Urinary bladder (tissue), 4 donors: ENCODE data around the gene PTGES2. TPM values are rescaled to one million over a fixed set of nuclear protein-coding genes. Genes with fewer than 3 reads are reported as not detected.

Experiments used
- DNase-seq: peaks from one replicate; pipeline ENCODE4 v3.0.0-alpha.2; 2015; ENCODE audit errors: extremely low spot score
- H3K27ac ChIP-seq: one replicate; pipeline ENCODE4 v1.5.1; 2013; ENCODE audit warnings: low read depth, mild to moderate bottlenecking, moderate library complexity
- H3K36me3 ChIP-seq: one replicate; pipeline ENCODE4 v1.6.1; 2013; ENCODE audit warnings: mild to moderate bottlenecking, moderate library complexity; ENCODE audit not compliant: insufficient read depth
- H3K4me1 ChIP-seq: one replicate; pipeline ENCODE4 v1.6.1; 2013; ENCODE audit warnings: mild to moderate bottlenecking, moderate library complexity; ENCODE audit not compliant: insufficient read depth
- H3K4me3 ChIP-seq: one replicate; pipeline ENCODE4 v1.5.1; 2013; ENCODE audit warnings: low read depth, low read length
- WGBS: extraction: QIAGEN DNeasy Blood & Tissue Kit; methylation state at CpG from one replicate; pipeline ENCODE4 v1.1.7; 2013; 5-methylcytosine and 5-hydroxymethylcytosine counted together
- polyA plus RNA-seq: library from polyadenylated mRNA; stranded (reverse); fragments of 200-250 nt; gene quantifications from one replicate; pipeline ENCODE4 v1.2.3, GENCODE V29; 2013
- total RNA-seq: library from RNA; depleted of rRNA; stranded (reverse); fragments of >200 nt; gene quantifications from one replicate; pipeline ENCODE4 v1.2.3, GENCODE V29; 2014
- donor health status: healthy with polysubstance abuse.
- donor health status: healthy.

The PTGES2 gene
- total and polyA plus RNA-seq, 2 donors: 21.1 to 59.6 TPM

DNA sequence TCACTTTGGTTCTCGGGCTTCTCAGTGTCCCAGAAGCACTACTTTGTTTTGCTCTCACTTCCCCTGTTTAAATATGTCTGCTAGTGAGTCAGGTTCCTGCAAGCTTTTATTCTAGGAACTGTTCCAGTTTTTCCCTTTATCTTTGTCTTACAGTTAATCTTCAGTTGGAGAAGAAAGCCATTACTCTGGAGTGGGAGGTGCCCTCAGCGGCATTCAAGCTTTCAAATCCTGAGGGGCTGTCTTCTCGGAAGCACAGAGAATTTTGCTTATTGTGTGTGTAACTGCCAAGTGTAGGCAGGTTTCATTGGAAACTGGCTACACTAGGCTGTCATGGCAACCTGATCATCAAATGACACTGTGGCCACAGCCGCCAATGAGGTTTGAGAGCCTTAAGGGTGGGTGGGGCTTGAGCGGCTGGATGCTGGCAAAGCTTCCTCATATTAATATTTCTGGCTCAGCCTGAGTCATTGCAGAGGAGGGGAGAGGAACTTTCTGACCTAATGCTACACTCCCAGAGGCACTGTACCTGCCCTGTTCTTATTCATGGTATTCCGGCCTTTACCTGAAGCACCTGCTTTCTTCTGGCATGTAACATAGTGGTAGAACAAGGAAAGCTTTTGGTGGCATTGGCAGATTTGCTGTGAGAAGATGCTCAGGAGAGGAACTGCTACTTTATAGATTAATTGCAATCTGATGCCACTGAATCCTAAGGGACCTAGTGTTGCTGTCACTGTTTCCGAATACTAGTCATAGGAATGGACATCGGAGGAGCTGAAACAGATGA, 33.2 kb downstream of the PTGES2 start:
- Histone ChIP-seq H3K36me3 (no peaks in the 10 kb centered on the region), H3K4me1 (peaks cover 3% of the 10 kb centered on the region), H3K27ac (peak overlapping the region; percentile 75), H3K4me3 (no peak overlapping the region)
- WGBS: 12% methylated on average over 8 of the region's 8 CpGs
- peak; percentile 98 for DNase-seq

DNA sequence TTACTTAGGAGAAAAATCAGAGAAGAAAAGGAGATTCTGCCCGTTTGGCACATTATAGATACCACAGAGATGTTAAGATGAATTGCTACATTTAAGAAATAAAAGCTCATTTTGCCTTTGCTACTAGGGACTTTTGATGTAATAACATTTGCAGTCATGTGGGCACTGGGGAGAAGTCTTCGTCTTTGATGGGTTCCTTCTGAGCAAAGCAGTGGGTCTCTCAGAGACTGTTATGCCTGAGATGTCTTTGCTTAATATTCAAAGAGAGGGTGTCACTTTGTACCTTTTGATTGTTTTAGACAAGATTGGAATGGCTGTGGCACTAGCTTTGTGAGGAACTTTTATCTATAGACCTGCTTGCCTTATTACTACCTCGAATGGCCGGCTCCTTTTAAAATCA, 34.5 kb downstream of the PTGES2 start:
- WGBS: 47% methylated on average over 4 of the region's 4 CpGs
- Histone ChIP-seq H3K4me1 (peaks cover 3% of the 10 kb centered on the region), H3K4me3 (no peak overlapping the region), H3K27ac (peak overlapping the region; percentile 66), H3K36me3 (no peaks in the 10 kb centered on the region)
- no peak for DNase-seq

DNA sequence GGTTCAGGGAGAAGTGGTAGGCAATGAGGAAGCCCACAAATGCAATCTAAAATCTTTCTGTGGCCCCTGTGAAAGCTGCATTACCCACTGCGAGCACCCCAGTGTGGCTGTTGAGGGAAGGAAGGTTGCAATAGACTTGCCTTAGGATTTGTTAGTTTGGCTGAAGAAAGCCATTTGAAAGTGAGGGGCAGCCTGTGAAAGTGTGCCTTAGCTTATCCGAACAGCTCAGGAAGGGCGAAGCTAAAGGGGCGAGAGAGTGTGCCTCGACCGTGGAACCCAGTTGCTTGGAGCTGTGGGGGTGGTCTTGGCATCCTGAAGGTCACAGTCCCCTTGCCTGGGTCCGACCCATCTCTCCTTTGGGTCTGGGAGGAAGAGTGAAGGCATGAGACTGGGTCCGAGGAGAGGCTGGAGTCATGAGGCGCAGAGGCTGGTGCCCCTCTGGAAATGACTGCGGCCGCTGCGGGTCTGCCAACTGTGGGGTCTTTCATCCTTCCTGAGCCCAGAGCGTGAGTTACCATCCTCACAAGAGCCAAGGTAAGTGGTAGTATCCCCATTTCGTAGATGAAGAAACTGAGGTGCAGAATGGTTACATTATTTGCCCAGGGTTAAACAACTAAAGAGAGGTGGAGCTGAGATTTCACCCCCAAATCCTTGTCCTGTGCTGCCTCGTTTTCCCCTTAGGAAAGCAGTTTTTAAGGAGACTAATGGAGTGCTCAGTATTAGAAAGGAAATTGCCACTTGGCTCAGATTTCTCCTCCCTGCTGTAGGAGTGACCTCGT, 35.1 kb downstream of the PTGES2 start:
- H3K4me1 ChIP-seq: no peaks in the 10 kb centered on the region
- WGBS: 85% methylated on average over 16 of the region's 16 CpGs
- H3K27ac ChIP-seq: no peak overlapping the region
- no peaks in the 10 kb centered on the region for H3K36me3 ChIP-seq
- H3K4me3 ChIP-seq: no peak overlapping the region
- no peak for DNase-seq

DNA sequence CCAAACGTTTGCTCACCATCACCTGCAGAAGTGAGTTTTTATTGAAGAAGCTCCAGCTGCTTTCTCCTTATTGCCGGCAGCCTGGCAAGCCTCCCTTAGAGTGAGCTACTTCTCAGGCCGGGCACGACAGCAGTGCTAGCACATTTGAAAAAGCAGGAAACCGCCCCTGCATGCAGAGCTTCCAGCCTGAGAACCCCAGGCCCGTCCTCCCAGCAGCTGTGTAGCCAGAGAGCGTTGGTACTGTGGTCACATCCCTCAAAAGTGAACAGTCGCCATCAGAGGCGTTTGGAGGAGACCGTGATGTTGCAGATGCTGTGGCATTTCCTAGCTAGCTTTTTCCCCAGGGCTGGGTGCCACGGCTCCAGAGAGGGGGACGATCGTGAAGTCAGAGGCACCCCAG, 36.0 kb downstream of the PTGES2 start:
- 33% methylated on average over 13 of the region's 13 CpGs for WGBS
- no peaks in the 10 kb centered on the region for H3K4me1 ChIP-seq

DNA sequence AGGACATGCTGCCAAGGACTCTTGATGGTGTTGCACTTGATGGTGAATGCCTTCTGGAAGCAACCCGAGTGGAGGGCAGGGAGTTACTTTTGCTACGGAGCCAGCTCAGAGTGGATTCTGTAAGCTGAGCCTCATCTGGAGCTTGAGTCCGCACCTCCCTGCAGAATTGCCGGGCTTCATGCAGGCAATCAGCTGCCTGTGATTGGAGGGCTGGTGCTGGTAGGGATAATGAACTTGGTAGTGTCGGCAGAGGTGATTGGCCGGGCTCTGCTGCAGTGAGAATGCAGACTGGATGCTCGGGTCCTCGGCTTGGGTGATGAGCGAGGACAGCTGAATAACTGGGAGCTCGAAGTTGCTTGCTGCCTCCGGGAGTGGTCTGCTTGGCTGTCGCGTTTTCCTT, 36.4 kb downstream of the PTGES2 start:
- no peak for DNase-seq
- H3K36me3 ChIP-seq: no peaks in the 10 kb centered on the region
- H3K4me3 ChIP-seq: no peak overlapping the region
- 23% methylated on average over 13 of the region's 13 CpGs for WGBS
- H3K27ac ChIP-seq: no peak overlapping the region
- no peaks in the 10 kb centered on the region for H3K4me1 ChIP-seq

More for the DNA sequence above, 36.0 kb downstream of the PTGES2 start:
- no peak overlapping the region for H3K27ac ChIP-seq
- H3K36me3 ChIP-seq: no peaks in the 10 kb centered on the region
- H3K4me3 ChIP-seq: peak overlapping the region; percentile 4
- no peak for DNase-seq

DNA sequence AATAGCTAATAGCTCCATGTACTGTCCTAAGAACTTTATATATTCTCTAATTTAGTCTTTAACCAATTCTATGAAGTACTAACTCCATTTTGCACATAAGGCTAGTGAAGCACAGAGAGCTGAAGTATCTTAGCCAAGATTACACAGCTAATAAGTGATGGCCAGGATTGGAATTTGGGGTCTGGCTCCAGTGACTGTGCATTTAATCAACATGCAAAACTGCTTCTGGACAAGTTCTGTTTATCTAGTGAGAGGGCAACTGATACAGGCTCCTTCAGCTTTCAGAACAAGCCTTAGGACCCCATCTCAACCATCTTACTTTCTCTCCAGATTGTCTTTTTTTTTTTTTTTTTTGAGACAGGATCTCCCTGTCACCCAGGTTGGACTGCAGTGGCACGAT, 38.2 kb downstream of the PTGES2 start:
- Histone ChIP-seq H3K36me3 (no peaks in the 10 kb centered on the region), H3K27ac (no peak overlapping the region), H3K4me1 (no peaks in the 10 kb centered on the region), H3K4me3 (no peak overlapping the region)
- 91% methylated on average over 1 of the region's 1 CpG for WGBS
- no peak for DNase-seq

DNA sequence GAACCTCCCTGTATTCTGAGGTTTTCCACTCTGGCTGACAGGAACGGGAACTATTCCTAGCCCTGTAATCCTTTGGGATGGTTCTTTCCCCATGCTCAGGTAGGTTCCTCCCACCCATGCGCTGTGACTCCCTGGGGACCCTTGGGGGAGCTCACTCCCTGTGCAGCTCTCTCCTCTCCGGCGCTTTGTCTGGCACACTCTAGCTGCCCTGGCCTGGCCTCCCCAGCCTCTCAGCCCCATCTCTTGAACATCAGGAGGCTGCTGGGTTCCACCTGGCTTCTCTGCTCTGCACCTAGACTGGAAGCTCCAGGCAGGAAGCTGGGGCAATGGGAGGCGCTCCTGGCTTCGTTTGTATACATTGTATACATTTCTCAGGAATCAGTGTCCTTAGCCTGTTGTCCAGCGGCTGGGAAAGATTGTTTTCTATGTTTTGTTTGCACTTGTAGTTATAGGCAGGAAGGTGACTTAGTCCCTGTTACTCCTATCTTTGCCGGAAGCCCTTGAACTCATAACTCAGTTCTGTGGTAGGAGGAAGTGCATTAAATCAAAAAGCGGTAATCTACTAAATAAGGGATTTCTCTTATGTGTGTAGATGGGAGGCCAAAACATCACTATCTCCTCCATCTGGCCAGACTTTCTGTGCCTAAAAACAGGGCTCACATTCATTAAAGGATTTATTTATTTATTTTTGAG, 39.1 kb downstream of the PTGES2 start:
- Histone ChIP-seq H3K27ac (no peak overlapping the region), H3K4me3 (no peak overlapping the region), H3K4me1 (no peaks in the 10 kb centered on the region), H3K36me3 (no peaks in the 10 kb centered on the region)
- 83% methylated on average over 9 of the region's 9 CpGs for WGBS
- no peak for DNase-seq

DNA sequence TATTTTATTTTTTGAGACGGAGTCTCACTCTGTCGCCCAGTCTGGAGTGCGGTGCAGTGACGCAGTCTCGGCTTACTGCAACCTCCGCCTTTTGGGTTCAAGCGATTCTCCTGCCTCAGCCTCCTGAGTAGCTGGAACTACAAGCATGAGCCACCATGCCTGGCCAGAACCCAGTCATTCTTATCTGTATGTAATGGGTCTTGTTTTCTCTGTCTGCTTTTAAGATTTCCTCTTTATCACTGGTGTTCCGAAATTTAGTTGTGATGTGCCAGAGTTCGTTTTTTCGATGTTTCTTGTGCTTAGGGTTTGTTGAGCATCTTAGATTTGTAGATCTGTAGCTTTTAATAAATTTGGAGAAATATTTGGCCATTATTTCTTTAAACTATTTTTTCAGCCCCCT, 40.3 kb downstream of the PTGES2 start:
- Histone ChIP-seq H3K36me3 (no peaks in the 10 kb centered on the region), H3K4me3 (no peak overlapping the region), H3K4me1 (no peaks in the 10 kb centered on the region), H3K27ac (no peak overlapping the region)
- 88% methylated on average over 10 of the region's 10 CpGs for WGBS
- no peak for DNase-seq

DNA sequence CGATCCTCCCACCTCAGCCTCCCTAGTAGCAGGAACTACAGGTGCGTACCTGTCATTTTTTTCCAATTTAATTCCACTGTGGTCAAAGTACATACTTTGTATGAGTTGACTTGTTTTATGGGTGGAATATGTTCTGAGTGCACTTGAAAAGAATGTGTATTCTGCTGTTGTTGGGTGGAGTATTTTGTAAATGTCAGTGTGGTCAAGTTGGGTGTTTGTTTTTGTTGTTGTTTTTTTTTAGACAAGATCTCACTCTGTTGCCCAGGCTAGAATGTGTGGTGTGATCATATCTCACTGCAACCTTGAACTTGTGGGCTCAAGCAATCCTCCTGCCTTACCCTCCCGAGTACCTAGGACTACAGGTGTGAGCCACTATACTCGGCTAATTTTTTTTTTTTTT, 41.6 kb downstream of the PTGES2 start:
- WGBS: 93% methylated on average over 4 of the region's 4 CpGs
- Histone ChIP-seq H3K27ac (no peak overlapping the region), H3K4me3 (no peak overlapping the region), H3K36me3 (no peaks in the 10 kb centered on the region), H3K4me1 (no peaks in the 10 kb centered on the region)
- no peak for DNase-seq

DNA sequence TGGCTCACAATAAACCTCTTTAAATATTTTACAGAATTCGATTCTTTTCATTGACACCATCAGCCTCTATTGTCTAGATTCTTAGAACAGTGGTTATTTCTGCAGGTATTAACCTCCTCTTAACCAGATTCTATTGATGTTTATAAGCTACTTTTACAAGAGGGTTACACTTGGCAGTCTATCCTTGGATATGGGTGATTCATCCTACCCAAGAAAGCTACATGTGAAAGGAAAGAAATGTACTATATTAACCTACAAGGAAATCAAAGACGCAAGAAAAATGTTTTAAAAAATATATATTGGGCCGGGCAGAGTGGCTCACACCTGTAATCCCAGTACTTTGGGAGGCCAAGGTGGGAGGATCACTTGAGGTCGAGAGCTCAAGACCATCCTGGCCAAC, 42.8 kb downstream of the PTGES2 start:
- Histone ChIP-seq H3K4me3 (no peak overlapping the region), H3K36me3 (no peaks in the 10 kb centered on the region), H3K27ac (no peak overlapping the region), H3K4me1 (no peaks in the 10 kb centered on the region)
- WGBS: 92% methylated on average over 4 of the region's 4 CpGs
- no peak for DNase-seq

DNA sequence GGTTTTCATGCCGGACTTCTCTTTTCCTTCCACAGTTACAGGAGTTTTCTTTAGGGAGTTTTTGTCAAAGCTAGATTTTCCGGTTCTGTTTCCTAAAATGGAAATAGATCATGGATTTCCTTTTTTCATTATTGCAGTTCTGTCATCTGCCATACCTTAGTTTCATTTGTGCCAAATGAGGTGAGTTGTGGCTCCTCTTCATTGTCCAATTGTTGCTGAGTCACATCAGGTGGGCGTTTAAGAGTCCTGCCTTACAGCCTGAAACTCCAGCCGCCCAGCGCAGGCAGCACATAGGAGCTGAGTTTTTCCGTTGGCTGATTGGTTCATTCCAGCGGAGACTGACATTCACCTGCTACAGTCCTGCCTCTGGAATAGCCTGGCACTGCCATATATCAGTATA, 45.4 kb downstream of the PTGES2 start:
- Histone ChIP-seq H3K4me1 (no peaks in the 10 kb centered on the region), H3K36me3 (no peaks in the 10 kb centered on the region), H3K4me3 (no peak overlapping the region), H3K27ac (no peak overlapping the region)
- WGBS: 63% methylated on average over 7 of the region's 7 CpGs
- no peak for DNase-seq

DNA sequence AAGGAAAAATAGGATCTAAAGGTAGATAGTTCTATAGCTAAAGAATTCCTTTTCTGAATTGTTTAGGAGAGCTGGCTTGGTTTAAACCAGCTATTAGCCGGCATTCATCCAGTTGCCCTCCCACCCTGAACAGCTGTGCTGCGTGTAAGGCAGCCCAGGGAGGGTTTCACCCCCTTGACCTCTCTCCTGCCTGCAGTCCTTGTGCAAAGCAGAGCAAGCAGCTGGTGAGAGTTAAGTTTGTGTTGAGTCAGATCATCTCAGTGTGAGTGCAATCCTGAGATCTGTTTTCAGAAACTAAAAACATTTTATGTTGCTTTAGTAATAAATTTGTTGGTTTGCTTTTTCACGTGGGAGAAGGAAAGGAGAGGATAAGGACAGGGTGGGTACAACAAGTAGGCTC, 46.5 kb downstream of the PTGES2 start:
- no peak for DNase-seq
- 19% methylated on average over 3 of the region's 3 CpGs for WGBS
- H3K36me3 ChIP-seq: no peaks in the 10 kb centered on the region
- H3K4me1 ChIP-seq: no peaks in the 10 kb centered on the region
- H3K27ac ChIP-seq: peak overlapping the region; percentile 66
- H3K4me3 ChIP-seq: no peak overlapping the region

DNA sequence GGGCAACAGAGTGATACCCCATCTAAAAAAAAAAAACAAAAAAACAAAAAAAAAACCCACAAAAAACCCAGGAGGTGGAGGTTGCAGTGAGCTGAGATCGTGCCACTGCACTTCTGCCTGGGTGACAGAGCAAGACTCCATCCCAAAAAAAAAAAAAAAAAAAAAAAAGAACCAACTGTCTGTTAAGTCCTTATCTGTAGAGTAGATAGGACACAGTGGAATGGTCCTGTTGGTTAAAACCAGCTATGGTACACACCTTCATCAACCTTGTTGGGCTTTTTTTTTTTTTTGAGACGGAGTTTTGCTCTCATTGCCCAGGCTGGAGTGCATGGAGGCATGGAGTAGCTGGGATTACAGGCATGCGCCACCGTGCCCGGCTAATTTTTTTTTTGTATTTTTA, 47.3 kb downstream of the PTGES2 start:
- 94% methylated on average over 5 of the region's 5 CpGs for WGBS
- H3K4me3 ChIP-seq: no peak overlapping the region
- no peak overlapping the region for H3K27ac ChIP-seq
- no peaks in the 10 kb centered on the region for H3K36me3 ChIP-seq
- no peaks in the 10 kb centered on the region for H3K4me1 ChIP-seq
- DNase-seq: no peak
